ENCODE measurements around the gene ERC1. TPM values are rescaled to one million over a fixed set of nuclear protein-coding genes. Genes with fewer than 3 reads are reported as not detected.

ERC1 gene
- total and polyA plus RNA-seq, 8 donors = 34.9 to 64.9 (median 40.8) TPM

DNA sequence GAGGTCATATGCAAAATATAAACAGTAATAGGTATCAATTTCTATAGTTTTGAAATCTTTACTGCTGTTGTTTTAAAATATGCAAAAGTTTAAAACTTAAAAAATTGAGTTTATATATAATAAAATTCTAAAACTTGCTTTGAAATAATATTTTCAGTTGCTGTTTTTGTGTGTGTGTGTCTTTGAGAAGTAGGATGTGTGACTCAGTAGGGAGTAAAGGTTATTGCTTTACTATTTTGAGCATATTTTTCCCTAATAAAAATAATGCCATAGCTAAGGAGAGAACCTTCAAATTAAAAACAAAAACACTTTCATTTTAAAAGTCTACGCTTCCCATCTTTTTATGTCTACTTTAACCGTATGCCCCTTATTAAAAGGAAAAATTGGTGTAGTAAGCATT is 365.3 kb downstream of the ERC1 start:
- no peaks in the 10 kb centered on the region for H3K36me3 ChIP-seq
- no peak for ATAC-seq

DNA sequence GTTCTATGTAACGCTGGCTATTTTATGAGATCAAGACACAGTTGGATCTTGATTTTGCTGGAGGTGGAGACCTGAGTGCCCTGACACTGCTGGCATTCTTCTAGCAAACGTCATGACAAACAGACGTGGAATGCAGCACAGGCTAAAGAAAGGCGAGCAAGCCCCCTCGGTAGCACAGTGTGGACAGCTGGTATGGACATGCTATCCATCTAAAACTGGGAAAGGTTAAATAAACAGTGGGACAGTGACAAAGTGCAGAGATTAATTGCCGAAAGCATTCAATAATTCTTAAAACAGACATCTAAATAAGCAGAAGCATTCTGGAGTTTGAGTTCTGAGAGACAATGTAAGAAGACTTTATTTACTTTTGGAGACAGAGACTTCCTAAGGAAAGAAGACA is 366.1 kb downstream of the ERC1 start:
- no peaks in the 10 kb centered on the region for H3K4me1 ChIP-seq
- no peak overlapping the region for H3K4me3 ChIP-seq
- H3K9me3 ChIP-seq = no peaks in the 10 kb centered on the region
- intact Hi-C loops (cut with DNase I) = no loop called here
- no peak for DNase-seq
- no peaks in the 10 kb centered on the region for H3K27me3 ChIP-seq
- no peak for ATAC-seq
- no peak overlapping the region for H3K27ac ChIP-seq
- no peak for TF ChIP-seq CTCF (IDR thresholded peaks at IDR 0.05)
- H3K36me3 ChIP-seq = no peaks in the 10 kb centered on the region

More for the DNA sequence above, 365.3 kb downstream of the ERC1 start:
- Histone ChIP-seq H3K27me3 (no peaks in the 10 kb centered on the region), H3K27ac (no peak overlapping the region), H3K4me1 (no peaks in the 10 kb centered on the region), H3K9me3 (no peaks in the 10 kb centered on the region), H3K4me3 (no peak overlapping the region)
- no peak for DNase-seq
- no peak for TF ChIP-seq CTCF (IDR thresholded peaks at IDR 0.05)
- intact Hi-C loops (cut with DNase I) = no loop called here

GRCh38 chr12:1357711-1358110 is 366.7 kb downstream of the ERC1 start:
- ATAC-seq = no peak
- Histone ChIP-seq H3K4me3 (no peak overlapping the region), H3K4me1 (no peaks in the 10 kb centered on the region), H3K36me3 (no peaks in the 10 kb centered on the region), H3K27ac (no peak overlapping the region), H3K9me3 (no peaks in the 10 kb centered on the region), H3K27me3 (no peaks in the 10 kb centered on the region)
- DNase-seq = no peak
- no peak for TF ChIP-seq CTCF (IDR thresholded peaks at IDR 0.05)
- intact Hi-C loops (cut with DNase I) = no loop called here

GRCh38 chr12:1360441-1361210 is 369.6 kb downstream of the ERC1 start:
- no peaks in the 10 kb centered on the region for H3K27me3 ChIP-seq
- TF ChIP-seq CTCF (IDR thresholded peaks at IDR 0.05) = no peak
- no peaks in the 10 kb centered on the region for H3K4me1 ChIP-seq
- H3K27ac ChIP-seq = no peak overlapping the region
- H3K36me3 ChIP-seq = no peaks in the 10 kb centered on the region
- ATAC-seq (no peak), DNase-seq (no peak)
- H3K9me3 ChIP-seq = no peaks in the 10 kb centered on the region
- intact Hi-C loops (cut with DNase I) = no loop called here
- H3K4me3 ChIP-seq = no peak overlapping the region

DNA sequence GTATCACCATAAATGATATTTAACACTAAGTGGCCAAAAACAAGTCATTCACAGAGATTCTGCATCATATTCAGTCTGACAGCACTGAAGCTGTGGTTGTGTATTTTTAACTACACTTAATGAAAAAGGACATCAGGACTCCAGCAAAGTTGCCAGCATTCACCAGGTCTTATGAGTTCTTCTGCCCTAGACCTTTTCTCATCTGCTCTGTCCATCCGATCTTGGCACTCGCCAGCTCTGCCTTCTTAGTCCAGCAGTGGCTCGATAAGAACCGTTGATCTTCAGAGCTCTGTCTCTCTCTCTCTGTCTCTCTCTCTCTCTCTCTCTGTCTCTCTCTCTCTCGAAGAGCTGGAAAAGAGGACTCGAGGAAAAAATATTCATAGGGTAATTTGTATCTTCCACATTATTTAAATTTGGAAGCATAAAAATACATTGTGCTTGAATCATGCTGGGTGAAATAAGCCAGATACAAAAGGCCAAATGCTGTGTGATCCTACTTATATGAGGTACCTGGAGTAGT is 371.2 kb downstream of the ERC1 start:
- no peaks in the 10 kb centered on the region for H3K4me1 ChIP-seq
- H3K27ac ChIP-seq = no peak overlapping the region
- DNase-seq (no peak), ATAC-seq (no peak)
- H3K9me3 ChIP-seq = no peaks in the 10 kb centered on the region
- H3K36me3 ChIP-seq = no peaks in the 10 kb centered on the region
- intact Hi-C loops (cut with DNase I) = no loop called here
- no peak for TF ChIP-seq CTCF (IDR thresholded peaks at IDR 0.05)
- no peak overlapping the region for H3K4me3 ChIP-seq
- H3K27me3 ChIP-seq = no peaks in the 10 kb centered on the region
